ENCODE data around the gene TCOF1.
A peak's percentile ranks its signal among the peaks of the same experiment; 100 is the strongest.

The TCOF1 gene

GRCh38 chr5:150428106-150428876 is 70.8 kb downstream of the TCOF1 start:
- DNase-seq (ENCODE audit: low spot score): peak; percentile 50

GRCh38 chr5:150428978-150429377 is 71.5 kb downstream of the TCOF1 start:
- DNase-seq (ENCODE audit: low spot score): no peak

GRCh38 chr5:150429410-150429873 is 71.9 kb downstream of the TCOF1 start:
- no peak for DNase-seq (ENCODE audit: low spot score)

- no peak for DNase-seq (ENCODE audit: low spot score)
Observed at GRCh38 chr5:150431048-150431447, 73.6 kb downstream of the TCOF1 start.

- DNase-seq (ENCODE audit: low spot score): no peak
Observed at GRCh38 chr5:150431574-150431973, 74.1 kb downstream of the TCOF1 start.

- no peak for DNase-seq (ENCODE audit: low spot score)
Observed at GRCh38 chr5:150434464-150434863, 77.0 kb downstream of the TCOF1 start.

GRCh38 chr5:150436141-150436680 is 78.7 kb downstream of the TCOF1 start:
- peak; percentile 92 for DNase-seq (ENCODE audit: low spot score)

GRCh38 chr5:150438873-150439546 is 81.5 kb downstream of the TCOF1 start:
- peak; percentile 74 for DNase-seq (ENCODE audit: low spot score)

GRCh38 chr5:150440948-150441812 is 83.7 kb downstream of the TCOF1 start:
- peak; percentile 51 for DNase-seq (ENCODE audit: low spot score)

- DNase-seq (ENCODE audit: low spot score): peak; percentile 53
Observed at GRCh38 chr5:150441813-150442698, 84.6 kb downstream of the TCOF1 start.

GRCh38 chr5:150442699-150443080 is 85.2 kb downstream of the TCOF1 start:
- DNase-seq (ENCODE audit: low spot score): no peak

GRCh38 chr5:150443242-150444075 is 86.0 kb downstream of the TCOF1 start:
- peak; percentile 31 for DNase-seq (ENCODE audit: low spot score)

GRCh38 chr5:150444770-150445169 is 87.3 kb downstream of the TCOF1 start:
- no peak for DNase-seq (ENCODE audit: low spot score)

- DNase-seq (ENCODE audit: low spot score): no peak
Observed at GRCh38 chr5:150446088-150446487, 88.6 kb downstream of the TCOF1 start.

GRCh38 chr5:150446583-150446982 is 89.1 kb downstream of the TCOF1 start:
- no peak for DNase-seq (ENCODE audit: low spot score)

- no peak for DNase-seq (ENCODE audit: low spot score)
Observed at GRCh38 chr5:150447188-150447587, 89.7 kb downstream of the TCOF1 start.

GRCh38 chr5:150448334-150448733 is 90.8 kb downstream of the TCOF1 start:
- DNase-seq (ENCODE audit: low spot score): no peak

GRCh38 chr5:150448952-150449516 is 91.5 kb downstream of the TCOF1 start:
- no peak for DNase-seq (ENCODE audit: low spot score)
